NCI-H2107 (cell line): ENCODE results near the gene BSND.

Source experiments
- DNase-seq: peaks from one replicate; lab custom pipeline; 2025; lab: John Stamatoyannopoulos, UW

BSND gene

GRCh38 chr1:54991939-54992338, 6.8 kb upstream of the BSND start:
- no peak for DNase-seq

GRCh38 chr1:54993140-54993539, 5.6 kb upstream of the BSND start:
- no peak for DNase-seq

- DNase-seq: no peak
Observed at GRCh38 chr1:54994355-54994990, 4.3 kb upstream of the BSND start.

GRCh38 chr1:54995013-54995760, 3.5 kb upstream of the BSND start:
- DNase-seq: no peak

- DNase-seq: no peak
Observed at GRCh38 chr1:54995835-54996234, 2.9 kb upstream of the BSND start.

GRCh38 chr1:54996359-54996868, 2.3 kb upstream of the BSND start:
- peak; percentile 75 for DNase-seq

GRCh38 chr1:54996869-54997710, 1.6 kb upstream of the BSND start:
- DNase-seq: no peak

GRCh38 chr1:54997711-54997986, 1.1 kb upstream of the BSND start:
- no peak for DNase-seq

GRCh38 chr1:54998100-54998499, 633 bp upstream of the BSND start:
- DNase-seq: no peak

GRCh38 chr1:55000110-55001085, 1.7 kb downstream of the BSND start:
- DNase-seq: no peak

- DNase-seq: no peak
Observed at GRCh38 chr1:55001311-55001710, 2.6 kb downstream of the BSND start.

- no peak for DNase-seq
Observed at GRCh38 chr1:55002686-55003085, 4.0 kb downstream of the BSND start.

GRCh38 chr1:55005351-55006140, 6.8 kb downstream of the BSND start:
- DNase-seq: no peak

- DNase-seq: no peak
Observed at GRCh38 chr1:55006931-55007330, 8.2 kb downstream of the BSND start.

GRCh38 chr1:55007625-55008024, 8.9 kb downstream of the BSND start:
- DNase-seq: no peak

GRCh38 chr1:55010194-55010886, 11.6 kb downstream of the BSND start:
- no peak for DNase-seq

- no peak for DNase-seq
Observed at GRCh38 chr1:55010887-55011217, 12.1 kb downstream of the BSND start.

- peak; percentile 32 for DNase-seq
Observed at GRCh38 chr1:55012661-55013060, 13.9 kb downstream of the BSND start.

- no peak for DNase-seq
Observed at GRCh38 chr1:55015123-55015522, 16.4 kb downstream of the BSND start.
